Astrocyte (in vitro differentiated cells and primary cell): ENCODE measurements around the gene CACNA1C.

Experiments
- EZH2 ChIP-seq: IDR thresholded peaks from 2 replicates; pipeline ENCODE4 v1.6.1; 2012; ENCODE audit warnings: mild to moderate bottlenecking, low read length, inconsistent platforms; ENCODE audit not compliant: insufficient read depth
- TF ChIP-seq, protein P1 (sequence below): IDR thresholded peaks from 2 replicates; pipeline ENCODE4 v1.5.1; 2011; ENCODE audit warnings: low read depth, mild to moderate bottlenecking, inconsistent platforms, low read length, moderate library complexity; ENCODE audit not compliant: insufficient read depth

GRCh38 chr12:2172491-2173214, 119.9 kb downstream of the CACNA1C start:
- TF ChIP-seq, protein P1, sequence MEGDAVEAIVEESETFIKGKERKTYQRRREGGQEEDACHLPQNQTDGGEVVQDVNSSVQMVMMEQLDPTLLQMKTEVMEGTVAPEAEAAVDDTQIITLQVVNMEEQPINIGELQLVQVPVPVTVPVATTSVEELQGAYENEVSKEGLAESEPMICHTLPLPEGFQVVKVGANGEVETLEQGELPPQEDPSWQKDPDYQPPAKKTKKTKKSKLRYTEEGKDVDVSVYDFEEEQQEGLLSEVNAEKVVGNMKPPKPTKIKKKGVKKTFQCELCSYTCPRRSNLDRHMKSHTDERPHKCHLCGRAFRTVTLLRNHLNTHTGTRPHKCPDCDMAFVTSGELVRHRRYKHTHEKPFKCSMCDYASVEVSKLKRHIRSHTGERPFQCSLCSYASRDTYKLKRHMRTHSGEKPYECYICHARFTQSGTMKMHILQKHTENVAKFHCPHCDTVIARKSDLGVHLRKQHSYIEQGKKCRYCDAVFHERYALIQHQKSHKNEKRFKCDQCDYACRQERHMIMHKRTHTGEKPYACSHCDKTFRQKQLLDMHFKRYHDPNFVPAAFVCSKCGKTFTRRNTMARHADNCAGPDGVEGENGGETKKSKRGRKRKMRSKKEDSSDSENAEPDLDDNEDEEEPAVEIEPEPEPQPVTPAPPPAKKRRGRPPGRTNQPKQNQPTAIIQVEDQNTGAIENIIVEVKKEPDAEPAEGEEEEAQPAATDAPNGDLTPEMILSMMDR = no peak
- no peak for TF ChIP-seq EZH2
